ENCODE results near the gene SPATA31D4. TPM values are rescaled to one million over a fixed set of nuclear protein-coding genes. Genes with fewer than 3 reads are reported as not detected.

The SPATA31D4 gene
- total RNA-seq, 1 experiment from 2014 or later = not detected

- ChIA-PET CTCF (no interaction called here), POLR2A (no interaction called here)
- Mint-ChIP-seq H3K27me3 (ENCODE audit: insufficient read depth, unreplicated experiment) (no peaks in the 10 kb centered on the region), H3K9me3 (ENCODE audit: unreplicated experiment) (no peaks in the 10 kb centered on the region), H3K4me3 (ENCODE audit: unreplicated experiment) (no peak overlapping the region), H3K4me1 (ENCODE audit: insufficient read depth, unreplicated experiment) (no peaks in the 10 kb centered on the region), H3K27ac (ENCODE audit: low read depth, unreplicated experiment) (no peak overlapping the region), H3K36me3 (ENCODE audit: insufficient read depth, unreplicated experiment) (no peaks in the 10 kb centered on the region)
- TF ChIP-seq CTCF (IDR thresholded peaks at IDR 0.05; ENCODE audit: unreplicated experiment) = no peak
- intact Hi-C loops (cut with micrococcal nuclease) = no loop called here
- no peak for DNase-seq (ENCODE audit: unreplicated experiment)
- no TSS peak for BruUV-seq (replicated peaks)
These were observed 53.7 kb downstream of the SPATA31D4 start for GRCh38 chr9:81981883-81982282.

Other genes starting within 250 kb of the SPATA31D4 start
- 21.9 and 26.8 TPM in 2 replicates for gene TLE1, start 238.9 kb upstream of the SPATA31D4 start, total RNA-seq (2022)
- not detected in 2 replicates for gene SPATA31D3, start 15.1 kb downstream of the SPATA31D4 start, total RNA-seq (2022)
- not detected in 2 replicates for gene SPATA31D1, start 60.3 kb downstream of the SPATA31D4 start, total RNA-seq (2022)

Data from MCF 10A (cell line).